Breast epithelium (tissue), 4 donors: Measurements from ENCODE around the gene ARHGEF2. TPM values are rescaled to one million over a fixed set of nuclear protein-coding genes. Genes with fewer than 3 reads are reported as not detected.

Source experiments
- DNase-seq, 2 donors: peaks; one replicate each; pipeline ENCODE4 v3.0.0-alpha.2; 2019; ENCODE audit warnings: low spot score in 2 of 2
- H3K27ac ChIP-seq, 2 donors: fragments of 200-600 bp; sonication (generic) in 1 of 2; one replicate each; pipeline ENCODE4 v1.5.1; 2016 to 2019; ENCODE audit warnings: mild to moderate bottlenecking in 1 of 2
- H3K27me3 ChIP-seq, 2 donors: fragments of 200-600 bp; sonication (generic) in 1 of 2; one replicate each; pipeline versions ENCODE4 v1.5.1 to v1.6.0; 2017 to 2019; ENCODE audit warnings: control low read depth in 1 of 2, mild to moderate bottlenecking in 1 of 2
- H3K36me3 ChIP-seq: fragments of 200-600 bp; one replicate; pipeline ENCODE4 v1.5.1; 2019
- H3K4me1 ChIP-seq, 2 donors: fragments of 200-600 bp; sonication (generic); one replicate each; pipeline ENCODE4 v1.5.1; 2016 to 2019; ENCODE audit warnings: control low read depth in 1 of 2
- H3K4me3 ChIP-seq, 3 donors: fragments of 200-600 bp; sonication (generic); 1 replicate in 2 of 3; 2 replicates in 1 of 3; pipeline ENCODE4 v1.5.1; 2016 to 2019; ENCODE audit warnings: mild to moderate bottlenecking in 3 of 3, moderate library complexity in 2 of 3
- H3K9me3 ChIP-seq, 2 donors: fragments of 200-600 bp; sonication (generic) in 1 of 2; one replicate each; pipeline ENCODE4 v1.5.1; 2016 to 2019; ENCODE audit warnings: control low read depth in 1 of 2
- CTCF ChIP-seq, 3 donors: fragments of 450-650 bp; IDR thresholded peaks; one replicate each; pipeline ENCODE4 v1.5.1; 2016 to 2017; ENCODE audit warnings: antibody characterized with exemption in 3 of 3, mild to moderate bottlenecking in 3 of 3, moderate library complexity in 3 of 3
- POLR2A ChIP-seq: fragments of 450-650 bp; IDR thresholded peaks from one replicate; pipeline ENCODE4 v1.6.1; 2016; ENCODE audit warnings: antibody characterized with exemption, mild to moderate bottlenecking, moderate library complexity
- POLR2AphosphoS5 ChIP-seq, 3 donors: sonication (generic); formaldehyde crosslinking; IDR thresholded peaks; one replicate each; pipeline ENCODE4 v1.6.1; 2017; ENCODE audit warnings: antibody characterized with exemption in 3 of 3
- intact Hi-C: fragments of 100-400 bp; cut with DNase I; formaldehyde crosslinking; loops from one replicate; pipeline ENCODE4 v1.15.1; 2023; ENCODE audit warnings: low total_unique reads
- total RNA-seq, 3 donors: library from RNA; depleted of rRNA; stranded (reverse); fragments of >200 nt; gene quantifications; one replicate each; pipeline ENCODE4 v1.1.0, GENCODE V29; 2016

Gene ARHGEF2
- total RNA-seq, 3 donors from 2014 or later: 81.8 to 93.7 (median 90.4) TPM

DNA sequence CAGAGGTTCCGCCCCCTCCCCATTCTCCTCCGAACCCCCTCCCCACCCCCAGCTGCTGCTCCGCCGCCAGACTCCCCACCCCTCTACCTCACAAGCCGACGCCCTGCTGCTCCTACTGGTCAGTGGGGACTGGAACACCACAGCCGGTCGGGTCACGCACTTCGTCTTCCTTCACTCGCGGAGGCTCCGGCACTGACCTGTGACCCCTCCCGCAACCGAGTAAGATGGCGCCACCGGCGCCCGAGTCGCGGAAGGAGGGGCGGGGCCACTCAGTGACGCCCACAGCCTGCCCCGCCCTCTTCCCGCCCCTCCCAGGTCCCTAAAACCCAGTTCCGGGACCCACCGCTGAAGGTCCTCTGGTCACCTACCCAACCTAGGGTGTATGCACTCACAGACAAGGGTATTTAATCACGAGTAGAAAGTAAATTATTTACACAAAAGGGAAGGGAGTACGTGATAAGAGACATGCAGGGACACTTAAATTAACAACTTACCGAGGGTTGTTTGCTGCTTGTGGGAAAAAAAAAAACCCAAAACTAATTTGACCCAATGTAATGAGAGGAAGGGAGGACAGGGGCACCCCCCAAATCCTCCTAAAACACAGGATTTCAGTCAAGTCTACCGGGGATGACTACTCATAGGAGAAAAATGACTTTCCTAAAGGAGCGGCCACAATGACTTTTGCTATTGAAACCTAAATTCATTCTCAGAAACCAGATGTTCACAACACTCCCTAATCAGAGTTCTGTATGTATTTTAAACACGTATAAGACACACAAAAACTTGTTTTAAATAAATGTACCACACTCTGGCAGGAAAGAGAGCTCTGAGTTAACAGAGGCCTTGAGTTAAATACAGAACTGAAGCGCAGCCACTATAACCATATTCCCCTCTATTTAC lies 66.9 kb downstream of the ARHGEF2 start, which contains the start of gene RIT1:
Gene RIT1, minus strand, starts transcription at position 194 of the 900 bp plus-strand sequence. CDS start 588 bp downstream, outside the sequence.
- intact Hi-C loops: no loop called here
- TF ChIP-seq CTCF (IDR thresholded peaks at IDR 0.05) (peak in 1 of 3 donors; percentile 39), POLR2A (no peak), POLR2AphosphoS5 (IDR thresholded peaks at IDR 0.05) (peak; percentile 44 to 88 (median 60))
- no peaks in the 10 kb centered on the region for H3K36me3 ChIP-seq
- peak within 1 kb of the TSS; percentile 70 to 90 (median 85) for H3K4me3 ChIP-seq
- peak within 1 kb of the TSS; percentile 96 to 97 for H3K27ac ChIP-seq
- H3K27me3 ChIP-seq: no peaks in the 10 kb centered on the region
- H3K4me1 ChIP-seq: no peaks in the 10 kb centered on the region
- peak; percentile 76 to 79 for DNase-seq
- no peaks in the 10 kb centered on the region for H3K9me3 ChIP-seq

- intact Hi-C loops: no loop called here
- Histone ChIP-seq H3K4me1 (no peaks in the 10 kb centered on the region), H3K27me3 (no peaks in the 10 kb centered on the region), H3K4me3 (peak overlapping the region; percentile 70 to 90 (median 85)), H3K27ac (peak overlapping the region; percentile 96 to 97), H3K36me3 (no peaks in the 10 kb centered on the region), H3K9me3 (no peaks in the 10 kb centered on the region)
- no peak for DNase-seq
- TF ChIP-seq POLR2A: no peak
- TF ChIP-seq CTCF (IDR thresholded peaks at IDR 0.05): no peak
- no peak for TF ChIP-seq POLR2AphosphoS5 (IDR thresholded peaks at IDR 0.05)
Measured at GRCh38 chr1:155910621-155911121, 67.7 kb downstream of the ARHGEF2 start.

DNA sequence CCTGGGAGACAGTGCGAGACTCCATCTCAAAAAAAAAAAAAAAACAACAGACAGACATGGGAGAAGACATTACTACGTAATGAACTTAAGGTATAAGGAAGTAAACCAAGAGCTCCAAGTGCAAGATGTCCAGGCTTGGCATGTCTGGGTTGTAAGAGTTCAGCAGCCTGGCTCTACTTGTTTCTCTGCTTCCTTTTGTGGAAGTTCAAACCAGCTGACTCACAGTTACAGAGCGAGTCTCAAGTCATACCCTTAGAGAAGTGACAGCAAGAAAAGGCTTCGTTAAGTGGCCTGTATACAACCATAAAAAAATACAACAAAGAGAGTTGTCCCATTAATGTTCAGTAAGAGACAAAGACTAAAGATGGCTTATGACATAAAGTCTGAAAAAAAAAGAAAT lies 68.5 kb downstream of the ARHGEF2 start:
- peak overlapping the region; percentile 70 to 90 (median 85) for H3K4me3 ChIP-seq
- H3K9me3 ChIP-seq: no peaks in the 10 kb centered on the region
- DNase-seq: peak in 1 of 2 donors; percentile 56
- peak overlapping the region; percentile 96 to 97 for H3K27ac ChIP-seq
- no peak for TF ChIP-seq CTCF (IDR thresholded peaks at IDR 0.05)
- no peak for TF ChIP-seq POLR2A
- TF ChIP-seq POLR2AphosphoS5 (IDR thresholded peaks at IDR 0.05): no peak
- H3K36me3 ChIP-seq: no peaks in the 10 kb centered on the region
- H3K27me3 ChIP-seq: no peaks in the 10 kb centered on the region
- intact Hi-C loops: loop anchor here (10.0 kb wide), 1 partner anchor 1725 kb away; no protein-coding TSS in a partner anchor
- no peaks in the 10 kb centered on the region for H3K4me1 ChIP-seq

DNA sequence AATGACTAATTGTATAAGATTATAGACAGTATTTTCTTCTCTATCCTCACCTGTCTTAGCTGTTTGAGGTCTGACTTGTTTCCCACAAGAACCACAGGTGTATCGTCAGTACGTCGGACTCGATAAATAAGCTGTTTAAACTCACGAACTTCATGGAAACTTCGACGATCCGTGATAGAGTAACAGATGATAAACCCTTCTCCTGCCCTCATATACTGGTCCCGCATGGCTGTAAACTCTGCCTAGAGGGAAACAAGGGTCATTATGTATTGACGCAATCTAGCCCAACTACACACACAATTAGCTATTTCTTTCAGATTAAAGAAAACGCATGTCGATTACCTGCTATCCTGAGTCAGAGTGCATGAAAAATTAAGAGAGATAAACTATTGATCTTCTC lies 74.1 kb downstream of the ARHGEF2 start:
- Histone ChIP-seq H3K27ac (no peak overlapping the region), H3K4me3 (no peak overlapping the region), H3K27me3 (no peaks in the 10 kb centered on the region), H3K9me3 (no peaks in the 10 kb centered on the region), H3K36me3 (peaks cover 5% of the 10 kb centered on the region), H3K4me1 (no peaks in the 10 kb centered on the region)
- intact Hi-C loops: loop anchor here (10.0 kb wide), 1 partner anchor 1719 kb away; no protein-coding TSS in a partner anchor
- TF ChIP-seq POLR2AphosphoS5 (IDR thresholded peaks at IDR 0.05) (no peak), POLR2A (no peak), CTCF (IDR thresholded peaks at IDR 0.05) (no peak)
- no peak for DNase-seq

- peaks cover 5% of the 10 kb centered on the region for H3K36me3 ChIP-seq
- H3K4me3 ChIP-seq: no peak overlapping the region
- no peak overlapping the region for H3K27ac ChIP-seq
- intact Hi-C loops: loop anchor here (10.0 kb wide), 1 partner anchor 1715 kb away; no protein-coding TSS in a partner anchor
- H3K9me3 ChIP-seq: no peaks in the 10 kb centered on the region
- H3K4me1 ChIP-seq: no peaks in the 10 kb centered on the region
- H3K27me3 ChIP-seq: no peaks in the 10 kb centered on the region
- no peak for DNase-seq
- no peak for TF ChIP-seq CTCF (IDR thresholded peaks at IDR 0.05)
- no peak for TF ChIP-seq POLR2AphosphoS5 (IDR thresholded peaks at IDR 0.05)
- no peak for TF ChIP-seq POLR2A
Measured at GRCh38 chr1:155900161-155900560, 78.2 kb downstream of the ARHGEF2 start.
